Measurements from ENCODE around the gene PDE3B.
"Not testable (repeated sequence)": the region's sequence is repeated elsewhere in the genome, so short reads cannot be mapped to it uniquely, and the experiment has no call there.

Gene PDE3B

GRCh38 chr11:14725150-14725549 lies 81.5 kb downstream of the PDE3B start:
- DNase-seq (ENCODE audit: low read depth, low spot score): no peak
- H3K4me3 ChIP-seq (ENCODE audit: low read length): no peak overlapping the region

GRCh38 chr11:14727215-14727614 lies 83.6 kb downstream of the PDE3B start:
- H3K4me3 ChIP-seq (ENCODE audit: low read length): no peak overlapping the region
- no peak for DNase-seq (ENCODE audit: low read depth, low spot score)

- H3K4me3 ChIP-seq (ENCODE audit: low read length): no peak overlapping the region
- no peak for DNase-seq (ENCODE audit: low read depth, low spot score)
These were observed 84.1 kb downstream of the PDE3B start for GRCh38 chr11:14727746-14728145.

GRCh38 chr11:14740539-14740938 lies 96.9 kb downstream of the PDE3B start:
- H3K4me3 ChIP-seq (ENCODE audit: low read length); DNase-seq (ENCODE audit: low read depth, low spot score): not testable (repeated sequence)

GRCh38 chr11:14741195-14741594 lies 97.6 kb downstream of the PDE3B start:
- no peak for DNase-seq (ENCODE audit: low read depth, low spot score)
- no peak overlapping the region for H3K4me3 ChIP-seq (ENCODE audit: low read length)

GRCh38 chr11:14742849-14743559 lies 99.4 kb downstream of the PDE3B start:
- no peak overlapping the region for H3K4me3 ChIP-seq (ENCODE audit: low read length)
- no peak for DNase-seq (ENCODE audit: low read depth, low spot score)

GRCh38 chr11:14743667-14744066 lies 100.1 kb downstream of the PDE3B start:
- DNase-seq (ENCODE audit: low read depth, low spot score); H3K4me3 ChIP-seq (ENCODE audit: low read length): not testable (repeated sequence)

GRCh38 chr11:14746857-14747395 lies 103.3 kb downstream of the PDE3B start:
- no peak overlapping the region for H3K4me3 ChIP-seq (ENCODE audit: low read length)
- DNase-seq (ENCODE audit: low read depth, low spot score): peak; percentile 41

GRCh38 chr11:14748090-14748489 lies 104.5 kb downstream of the PDE3B start:
- no peak for DNase-seq (ENCODE audit: low read depth, low spot score)
- H3K4me3 ChIP-seq (ENCODE audit: low read length): no peak overlapping the region

- no peak overlapping the region for H3K4me3 ChIP-seq (ENCODE audit: low read length)
- DNase-seq (ENCODE audit: low read depth, low spot score): no peak
These were observed 107.3 kb downstream of the PDE3B start for GRCh38 chr11:14750911-14751310.

- no peak for DNase-seq (ENCODE audit: low read depth, low spot score)
- H3K4me3 ChIP-seq (ENCODE audit: low read length): no peak overlapping the region
These were observed 108.4 kb downstream of the PDE3B start for GRCh38 chr11:14751975-14752407.

- H3K4me3 ChIP-seq (ENCODE audit: low read length): no peak overlapping the region
- DNase-seq (ENCODE audit: low read depth, low spot score): no peak
These were observed 111.5 kb downstream of the PDE3B start for GRCh38 chr11:14755140-14755539.

- no peak overlapping the region for H3K4me3 ChIP-seq (ENCODE audit: low read length)
- no peak for DNase-seq (ENCODE audit: low read depth, low spot score)
These were observed 112.7 kb downstream of the PDE3B start for GRCh38 chr11:14756349-14756748.

GRCh38 chr11:14759300-14760012 lies 115.9 kb downstream of the PDE3B start:
- H3K4me3 ChIP-seq (ENCODE audit: low read length): not testable (repeated sequence)
- peak; percentile 41 for DNase-seq (ENCODE audit: low read depth, low spot score)

- no peak overlapping the region for H3K4me3 ChIP-seq (ENCODE audit: low read length)
- DNase-seq (ENCODE audit: low read depth, low spot score): no peak
These were observed 120.6 kb downstream of the PDE3B start for GRCh38 chr11:14764179-14764578.

- H3K4me3 ChIP-seq (ENCODE audit: low read length): no peak overlapping the region
- peak; percentile 97 for DNase-seq (ENCODE audit: low read depth, low spot score)
These were observed 121.2 kb downstream of the PDE3B start for GRCh38 chr11:14764579-14765527.

- DNase-seq (ENCODE audit: low read depth, low spot score): no peak
- H3K4me3 ChIP-seq (ENCODE audit: low read length): no peak overlapping the region
These were observed 123.0 kb downstream of the PDE3B start for GRCh38 chr11:14766585-14766984.

GRCh38 chr11:14768526-14769188 lies 125.1 kb downstream of the PDE3B start:
- no peak overlapping the region for H3K4me3 ChIP-seq (ENCODE audit: low read length)
- DNase-seq (ENCODE audit: low read depth, low spot score): no peak

GRCh38 chr11:14773755-14774154 lies 130.2 kb downstream of the PDE3B start:
- no peak overlapping the region for H3K4me3 ChIP-seq (ENCODE audit: low read length)
- DNase-seq (ENCODE audit: low read depth, low spot score): no peak

All from Jurkat, Clone E6-1 (cell line).